GM10847 (cell line): Measurements from ENCODE around the gene PLCB4.

ENCODE experiments used
- POLR2A ChIP-seq: IDR thresholded peaks from 2 replicates; pipeline ENCODE4 v1.6.1; 2011; ENCODE audit not compliant: insufficient read length; ENCODE audit errors: extremely low read depth

Gene PLCB4

GRCh38 chr20:9262653-9263194, 193.8 kb downstream of the PLCB4 start:
- TF ChIP-seq POLR2A: no peak

GRCh38 chr20:9269280-9269971, 200.5 kb downstream of the PLCB4 start:
- TF ChIP-seq POLR2A: no peak

GRCh38 chr20:9270831-9271230, 201.9 kb downstream of the PLCB4 start:
- no peak for TF ChIP-seq POLR2A

- TF ChIP-seq POLR2A: no peak
Measured at GRCh38 chr20:9276966-9277468, 208.1 kb downstream of the PLCB4 start.

GRCh38 chr20:9279918-9280401, 211.1 kb downstream of the PLCB4 start:
- TF ChIP-seq POLR2A: no peak

- TF ChIP-seq POLR2A: no peak
Measured at GRCh38 chr20:9280666-9281065, 211.8 kb downstream of the PLCB4 start.

- no peak for TF ChIP-seq POLR2A
Measured at GRCh38 chr20:9281803-9282202, 212.9 kb downstream of the PLCB4 start.

GRCh38 chr20:9285617-9286016, 216.7 kb downstream of the PLCB4 start:
- no peak for TF ChIP-seq POLR2A

- no peak for TF ChIP-seq POLR2A
Measured at GRCh38 chr20:9286501-9287461, 217.9 kb downstream of the PLCB4 start.

- no peak for TF ChIP-seq POLR2A
Measured at GRCh38 chr20:9287826-9288225, 218.9 kb downstream of the PLCB4 start.

GRCh38 chr20:9290331-9290730, 221.4 kb downstream of the PLCB4 start:
- TF ChIP-seq POLR2A: no peak

GRCh38 chr20:9293145-9293544, 224.3 kb downstream of the PLCB4 start:
- TF ChIP-seq POLR2A: no peak

GRCh38 chr20:9294041-9294440, 225.2 kb downstream of the PLCB4 start:
- TF ChIP-seq POLR2A: no peak

GRCh38 chr20:9298906-9299305, 230.0 kb downstream of the PLCB4 start:
- no peak for TF ChIP-seq POLR2A

- no peak for TF ChIP-seq POLR2A
Measured at GRCh38 chr20:9300080-9300479, 231.2 kb downstream of the PLCB4 start.
